WERI-Rb-1 (cell line): ENCODE results near the gene TMEM186.

Source experiments
- DNase-seq: peaks from one replicate; pipeline ENCODE4 v3.0.0-alpha.2; 2020
- H3K27ac ChIP-seq: fragments of 250-450 bp; sonication (Bioruptor Pico); 2 replicates; pipeline ENCODE4 v1.5.1; 2020; ENCODE audit warnings: mild to moderate bottlenecking, moderate library complexity
- H3K27me3 ChIP-seq: fragments of 250-450 bp; sonication (Bioruptor Pico); 2 replicates; pipeline ENCODE4 v1.5.1; 2021; ENCODE audit warnings: mild to moderate bottlenecking, low read depth, moderate library complexity; ENCODE audit not compliant: insufficient read depth, severe bottlenecking
- H3K36me3 ChIP-seq: fragments of 250-450 bp; sonication (Bioruptor Pico); 2 replicates; pipeline ENCODE4 v1.5.1; 2020; ENCODE audit warnings: mild to moderate bottlenecking, moderate library complexity
- H3K4me3 ChIP-seq: 2 replicates; pipeline ENCODE4 v1.5.1; 2011; ENCODE audit warnings: low read depth, mild to moderate bottlenecking, control low read depth, low read length
- H3K9me3 ChIP-seq: fragments of 250-450 bp; sonication (Bioruptor Pico); 2 replicates; pipeline ENCODE4 v1.5.1; 2021; ENCODE audit warnings: mild to moderate bottlenecking, moderate library complexity; ENCODE audit not compliant: severe bottlenecking
- TF ChIP-seq, protein P1 (sequence below): IDR thresholded peaks from 2 replicates; pipeline ENCODE4 v1.5.1; 2011; ENCODE audit warnings: low read depth, mild to moderate bottlenecking, control low read depth, inconsistent platforms, low read length

TMEM186 gene

DNA sequence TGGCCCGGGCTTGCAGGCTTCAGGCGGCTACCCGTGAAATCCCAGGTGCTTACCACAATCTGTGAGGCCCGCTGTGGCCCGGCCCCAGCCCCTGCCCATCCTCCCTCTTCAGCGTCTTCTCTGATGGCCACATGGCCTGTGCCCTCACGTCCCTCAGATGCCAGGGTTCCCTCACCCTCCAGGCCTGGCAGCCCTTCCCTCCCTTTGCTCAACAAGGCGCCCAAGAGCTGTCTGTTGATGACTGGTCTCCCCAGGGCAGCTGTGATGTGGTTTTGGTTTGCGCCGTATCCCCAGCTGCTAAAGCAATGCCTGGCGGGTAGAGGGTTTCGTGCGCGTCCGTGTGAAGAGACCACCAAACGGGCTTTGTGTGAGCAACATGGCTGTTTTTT lies 35.3 kb upstream of the TMEM186 start:
- Histone ChIP-seq H3K9me3 (no peaks in the 10 kb centered on the region), H3K36me3 (no peaks in the 10 kb centered on the region; the same call in 1 of the 2 replicates), H3K27ac (no peak overlapping the region), H3K27me3 (no peaks in the 10 kb centered on the region), H3K4me3 (no peak overlapping the region)
- DNase-seq = no peak
- TF ChIP-seq, protein P1, sequence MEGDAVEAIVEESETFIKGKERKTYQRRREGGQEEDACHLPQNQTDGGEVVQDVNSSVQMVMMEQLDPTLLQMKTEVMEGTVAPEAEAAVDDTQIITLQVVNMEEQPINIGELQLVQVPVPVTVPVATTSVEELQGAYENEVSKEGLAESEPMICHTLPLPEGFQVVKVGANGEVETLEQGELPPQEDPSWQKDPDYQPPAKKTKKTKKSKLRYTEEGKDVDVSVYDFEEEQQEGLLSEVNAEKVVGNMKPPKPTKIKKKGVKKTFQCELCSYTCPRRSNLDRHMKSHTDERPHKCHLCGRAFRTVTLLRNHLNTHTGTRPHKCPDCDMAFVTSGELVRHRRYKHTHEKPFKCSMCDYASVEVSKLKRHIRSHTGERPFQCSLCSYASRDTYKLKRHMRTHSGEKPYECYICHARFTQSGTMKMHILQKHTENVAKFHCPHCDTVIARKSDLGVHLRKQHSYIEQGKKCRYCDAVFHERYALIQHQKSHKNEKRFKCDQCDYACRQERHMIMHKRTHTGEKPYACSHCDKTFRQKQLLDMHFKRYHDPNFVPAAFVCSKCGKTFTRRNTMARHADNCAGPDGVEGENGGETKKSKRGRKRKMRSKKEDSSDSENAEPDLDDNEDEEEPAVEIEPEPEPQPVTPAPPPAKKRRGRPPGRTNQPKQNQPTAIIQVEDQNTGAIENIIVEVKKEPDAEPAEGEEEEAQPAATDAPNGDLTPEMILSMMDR = no peak

DNA sequence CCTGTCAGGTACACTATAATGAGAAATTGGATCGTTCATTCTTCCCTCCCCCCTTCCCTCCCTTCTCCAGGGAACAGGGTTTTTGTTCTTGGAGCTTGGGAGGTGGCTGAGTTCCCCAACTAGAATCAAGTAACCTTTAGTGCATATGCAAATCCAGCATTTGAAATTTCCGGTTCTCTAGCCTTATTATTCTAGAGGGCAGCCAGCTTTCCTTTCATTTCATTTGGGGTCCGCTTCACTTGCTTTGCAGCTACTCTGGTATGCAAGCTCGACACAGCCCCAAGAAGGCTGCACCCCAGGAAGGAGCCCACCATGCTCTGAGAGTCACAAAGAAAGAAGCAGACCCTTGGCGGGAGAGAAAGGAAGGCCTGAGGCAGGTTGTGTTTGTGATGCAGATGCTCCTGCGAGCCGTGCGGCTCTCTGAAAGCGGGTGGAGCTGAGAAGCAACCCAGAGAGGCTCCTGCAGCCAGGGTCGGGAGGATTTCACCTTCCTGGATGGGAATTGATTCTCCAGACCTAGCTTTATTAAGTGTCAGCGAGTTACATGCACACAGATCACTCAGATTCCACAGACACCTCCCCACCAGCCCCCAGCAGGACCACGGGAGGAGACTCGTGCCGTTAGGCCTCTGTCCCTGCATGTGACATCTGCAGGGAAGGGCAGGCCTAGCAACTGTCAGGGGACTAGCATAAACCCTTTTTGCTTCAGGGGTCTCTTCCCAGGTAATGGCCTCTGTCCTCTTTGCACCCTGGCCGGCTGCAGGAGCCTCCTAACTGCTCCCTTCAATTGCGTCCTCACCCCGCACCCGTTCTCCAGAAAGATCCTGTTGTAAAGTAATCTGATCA lies 34.7 kb upstream of the TMEM186 start:
- TF ChIP-seq, protein P1 = no peak
- Histone ChIP-seq H3K36me3 (no peaks in the 10 kb centered on the region; the same call in 1 of the 2 replicates), H3K4me3 (no peak overlapping the region), H3K27me3 (no peaks in the 10 kb centered on the region), H3K9me3 (no peaks in the 10 kb centered on the region), H3K27ac (no peak overlapping the region)
- DNase-seq = no peak

DNA sequence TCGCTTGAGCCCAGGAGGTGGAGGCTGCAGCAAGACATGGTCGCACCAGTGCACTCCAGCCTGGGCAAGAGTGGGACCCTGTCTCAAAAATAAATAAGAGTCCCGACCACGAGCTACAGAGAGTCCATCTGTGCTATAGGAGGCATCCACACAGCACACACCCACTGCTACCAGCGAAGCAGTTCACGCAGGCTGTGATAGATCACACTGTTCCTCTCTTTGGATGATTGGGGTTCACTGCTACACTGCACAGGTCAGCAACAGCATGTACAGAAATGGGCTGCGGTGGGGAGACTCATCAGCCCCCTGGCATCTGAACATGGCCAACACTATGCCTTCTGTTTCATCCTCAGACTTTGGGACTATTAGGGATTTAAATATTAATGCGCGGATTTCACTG lies 34.0 kb upstream of the TMEM186 start:
- Histone ChIP-seq H3K27ac (no peak overlapping the region), H3K9me3 (no peaks in the 10 kb centered on the region), H3K27me3 (no peaks in the 10 kb centered on the region), H3K36me3 (no peaks in the 10 kb centered on the region; the same call in 1 of the 2 replicates), H3K4me3 (no peak overlapping the region)
- DNase-seq = no peak
- TF ChIP-seq, protein P1 = no peak

GRCh38 chr16:8828541-8829165 lies 31.2 kb upstream of the TMEM186 start:
- H3K36me3 ChIP-seq = no peaks in the 10 kb centered on the region; the same call in 1 of the 2 replicates
- no peak overlapping the region for H3K27ac ChIP-seq
- H3K27me3 ChIP-seq = no peaks in the 10 kb centered on the region
- no peak for DNase-seq
- no peak overlapping the region for H3K4me3 ChIP-seq
- TF ChIP-seq, protein P1 = no peak
- H3K9me3 ChIP-seq = no peaks in the 10 kb centered on the region

DNA sequence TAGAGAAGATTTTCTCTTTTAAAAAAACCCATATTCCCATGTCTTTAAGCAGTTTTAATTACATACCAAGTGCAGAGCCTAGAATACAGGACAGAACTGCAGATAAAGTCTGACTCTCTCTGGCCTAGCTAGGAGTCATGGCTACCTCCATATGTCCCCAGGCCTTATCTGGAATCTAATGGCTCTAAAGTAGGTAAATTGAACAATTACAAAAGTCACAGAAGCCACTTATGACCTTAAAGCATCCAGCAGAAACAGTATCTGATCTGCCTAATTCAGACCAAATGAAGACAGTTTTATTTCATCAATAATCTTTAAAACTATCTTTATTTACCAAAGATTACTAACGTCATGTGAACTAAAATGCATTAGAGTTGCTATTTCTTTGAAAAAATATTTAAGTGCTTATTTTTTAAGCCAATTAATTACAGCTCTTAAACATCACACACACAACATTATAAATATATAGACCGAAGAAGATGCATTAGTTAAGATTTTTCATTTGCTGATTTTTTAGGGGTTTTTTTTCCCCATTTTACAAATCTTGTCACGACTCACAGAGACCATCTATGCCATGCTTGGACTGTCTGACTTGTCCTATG lies 28.9 kb upstream of the TMEM186 start:
- Histone ChIP-seq H3K36me3 (no peaks in the 10 kb centered on the region; the same call in 1 of the 2 replicates), H3K27ac (no peak overlapping the region), H3K27me3 (no peaks in the 10 kb centered on the region), H3K4me3 (no peak overlapping the region), H3K9me3 (no peaks in the 10 kb centered on the region)
- no peak for DNase-seq
- TF ChIP-seq, protein P1 = no peak
